Measurements from ENCODE around the gene MAPK8IP3. TPM values are rescaled to one million over a fixed set of nuclear protein-coding genes. Genes with fewer than 3 reads are reported as not detected.

The MAPK8IP3 gene
- polyA plus RNA-seq, 1 donor from 2014 or later: 5.9 TPM

GRCh38 chr16:1809281-1809801 lies 103.3 kb downstream of the MAPK8IP3 start:
- Mint-ChIP-seq H3K4me1 (peaks cover 0 to 5% (median 0%) of the 10 kb centered on the region in 3 donors), H3K36me3 (peaks cover 8% of the 10 kb centered on the region), H3K9me3 (peaks cover 0 to 2% (median 0%) of the 10 kb centered on the region in 3 donors), H3K4me3 (no peak overlapping the region), H3K27me3 (no peaks in the 10 kb centered on the region), H3K27ac (no peak overlapping the region)

- no peaks in the 10 kb centered on the region for H3K27me3 Mint-ChIP-seq
- H3K27ac Mint-ChIP-seq: no peak overlapping the region
- peaks cover 8% of the 10 kb centered on the region for H3K36me3 Mint-ChIP-seq
- peaks cover 0 to 2% (median 0%) of the 10 kb centered on the region in 3 donors for H3K9me3 Mint-ChIP-seq
- H3K4me3 Mint-ChIP-seq: no peak overlapping the region
- peaks cover 0 to 5% (median under 1%) of the 10 kb centered on the region in 3 donors for H3K4me1 Mint-ChIP-seq
Measured at GRCh38 chr16:1810106-1810505, 104.1 kb downstream of the MAPK8IP3 start.

GRCh38 chr16:1810536-1810935 lies 104.5 kb downstream of the MAPK8IP3 start:
- peaks cover 9% of the 10 kb centered on the region for H3K36me3 Mint-ChIP-seq
- no peak overlapping the region for H3K4me3 Mint-ChIP-seq
- peaks cover 0 to 2% (median 0%) of the 10 kb centered on the region in 3 donors for H3K9me3 Mint-ChIP-seq
- no peak overlapping the region for H3K27ac Mint-ChIP-seq
- peaks cover 0 to 5% (median 2%) of the 10 kb centered on the region in 3 donors for H3K4me1 Mint-ChIP-seq
- H3K27me3 Mint-ChIP-seq: no peaks in the 10 kb centered on the region

- Mint-ChIP-seq H3K27ac (no peak overlapping the region), H3K4me1 (peaks cover 0 to 5% (median 2%) of the 10 kb centered on the region in 3 donors), H3K9me3 (no peaks in the 10 kb centered on the region), H3K36me3 (peaks cover 2% of the 10 kb centered on the region), H3K4me3 (no peak overlapping the region), H3K27me3 (no peaks in the 10 kb centered on the region)
Measured at GRCh38 chr16:1812732-1813163, 106.8 kb downstream of the MAPK8IP3 start.

- no peaks in the 10 kb centered on the region for H3K27me3 Mint-ChIP-seq
- H3K27ac Mint-ChIP-seq: no peak overlapping the region
Measured at GRCh38 chr16:1815461-1815860, 109.5 kb downstream of the MAPK8IP3 start.

GRCh38 chr16:1816396-1817275 lies 110.6 kb downstream of the MAPK8IP3 start:
- Mint-ChIP-seq H3K27ac (no peak overlapping the region), H3K36me3 (peaks cover 2% of the 10 kb centered on the region)

More at GRCh38 chr16:1815461-1815860, 109.5 kb downstream of the MAPK8IP3 start:
- Mint-ChIP-seq H3K4me1 (peaks cover 0 to 5% (median 2%) of the 10 kb centered on the region in 3 donors), H3K36me3 (peaks cover 2% of the 10 kb centered on the region), H3K4me3 (no peak overlapping the region), H3K9me3 (no peaks in the 10 kb centered on the region)

GRCh38 chr16:1817276-1817589 lies 111.2 kb downstream of the MAPK8IP3 start:
- Mint-ChIP-seq H3K4me3 (no peak overlapping the region), H3K36me3 (peaks cover 2% of the 10 kb centered on the region), H3K4me1 (peaks cover 1 to 5% (median 2%) of the 10 kb centered on the region in 3 donors), H3K27ac (no peak overlapping the region), H3K9me3 (no peaks in the 10 kb centered on the region), H3K27me3 (no peaks in the 10 kb centered on the region)

More at GRCh38 chr16:1816396-1817275, 110.6 kb downstream of the MAPK8IP3 start:
- peaks cover 1 to 5% (median 2%) of the 10 kb centered on the region in 3 donors for H3K4me1 Mint-ChIP-seq
- no peak overlapping the region for H3K4me3 Mint-ChIP-seq
- H3K27me3 Mint-ChIP-seq: no peaks in the 10 kb centered on the region
- no peaks in the 10 kb centered on the region for H3K9me3 Mint-ChIP-seq

- Mint-ChIP-seq H3K4me3 (no peak overlapping the region), H3K27ac (no peak overlapping the region), H3K36me3 (peaks cover 2% of the 10 kb centered on the region), H3K9me3 (no peaks in the 10 kb centered on the region), H3K4me1 (peaks cover 1 to 5% (median 2%) of the 10 kb centered on the region in 3 donors), H3K27me3 (no peaks in the 10 kb centered on the region)
Measured at GRCh38 chr16:1817716-1818115, 111.7 kb downstream of the MAPK8IP3 start.

- Mint-ChIP-seq H3K27me3 (no peaks in the 10 kb centered on the region), H3K27ac (no peak overlapping the region), H3K4me1 (peaks cover 1 to 2% (median 2%) of the 10 kb centered on the region in 3 donors), H3K36me3 (peaks cover 2% of the 10 kb centered on the region), H3K9me3 (no peaks in the 10 kb centered on the region), H3K4me3 (no peak overlapping the region)
Measured at GRCh38 chr16:1818204-1818872, 112.3 kb downstream of the MAPK8IP3 start.

GRCh38 chr16:1818873-1819525 lies 113.0 kb downstream of the MAPK8IP3 start:
- Mint-ChIP-seq H3K4me3 (no peak overlapping the region), H3K27ac (no peak overlapping the region), H3K9me3 (no peaks in the 10 kb centered on the region), H3K36me3 (peaks cover 2% of the 10 kb centered on the region), H3K27me3 (no peaks in the 10 kb centered on the region), H3K4me1 (peaks cover 0 to 6% (median 3%) of the 10 kb centered on the region in 3 donors)

- Mint-ChIP-seq H3K36me3 (peaks cover 2% of the 10 kb centered on the region), H3K4me1 (peaks cover 0 to 7% (median 6%) of the 10 kb centered on the region in 3 donors), H3K27ac (no peak overlapping the region), H3K27me3 (no peaks in the 10 kb centered on the region), H3K9me3 (no peaks in the 10 kb centered on the region), H3K4me3 (peak overlapping the region in 1 of 4 donors; percentile 77)
Measured at GRCh38 chr16:1819611-1820010, 113.6 kb downstream of the MAPK8IP3 start.

Other genes with a start within 250 kb of the MAPK8IP3 start
- gene CLCN7, start 231.2 kb upstream of the MAPK8IP3 start, polyA plus RNA-seq: 102 TPM
- gene PTX4, start 217.3 kb upstream of the MAPK8IP3 start, polyA plus RNA-seq: not detected
- gene TELO2, start 212.8 kb upstream of the MAPK8IP3 start, polyA plus RNA-seq: 37.4 TPM
- gene TMEM204, start 172.5 kb upstream of the MAPK8IP3 start, polyA plus RNA-seq: 2.9 TPM
- 3.1 TPM for gene IFT140, start 94.1 kb upstream of the MAPK8IP3 start, polyA plus RNA-seq
- gene CRAMP1, start 93.8 kb upstream of the MAPK8IP3 start, polyA plus RNA-seq: 4.2 TPM
- 10.8 TPM for gene JPT2, start 27.9 kb upstream of the MAPK8IP3 start, polyA plus RNA-seq
- 66.1 TPM for gene NME3, start 65.3 kb downstream of the MAPK8IP3 start, polyA plus RNA-seq
- 1.5 TPM for gene EME2, start 66.6 kb downstream of the MAPK8IP3 start, polyA plus RNA-seq
- gene MRPS34, start 66.9 kb downstream of the MAPK8IP3 start, polyA plus RNA-seq: 156 TPM
- 55.2 TPM for gene SPSB3, start 76.4 kb downstream of the MAPK8IP3 start, polyA plus RNA-seq
- 76.9 TPM for gene NUBP2, start 76.8 kb downstream of the MAPK8IP3 start, polyA plus RNA-seq
- not detected for gene IGFALS, start 87.5 kb downstream of the MAPK8IP3 start, polyA plus RNA-seq
- gene HAGH, start 120.6 kb downstream of the MAPK8IP3 start, polyA plus RNA-seq: 31.6 TPM
- 19.0 TPM for gene FAHD1, start 121.0 kb downstream of the MAPK8IP3 start, polyA plus RNA-seq
- gene MEIOB, start 166.0 kb downstream of the MAPK8IP3 start, polyA plus RNA-seq: not detected
- not detected for gene HS3ST6, start 212.2 kb downstream of the MAPK8IP3 start, polyA plus RNA-seq
- gene MSRB1, start 237.0 kb downstream of the MAPK8IP3 start, polyA plus RNA-seq: 17.2 TPM
- gene RPL3L, start 248.5 kb downstream of the MAPK8IP3 start, polyA plus RNA-seq: not detected

Measured in IgD-negative memory B cell (primary cell).